ENCODE measurements around the gene CRB3.
"Not testable (repeated sequence)": the region's sequence is repeated elsewhere in the genome, so short reads cannot be mapped to it uniquely, and the experiment has no call there.

The CRB3 gene, protein sequence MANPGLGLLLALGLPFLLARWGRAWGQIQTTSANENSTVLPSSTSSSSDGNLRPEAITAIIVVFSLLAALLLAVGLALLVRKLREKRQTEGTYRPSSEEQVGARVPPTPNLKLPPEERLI

DNA sequence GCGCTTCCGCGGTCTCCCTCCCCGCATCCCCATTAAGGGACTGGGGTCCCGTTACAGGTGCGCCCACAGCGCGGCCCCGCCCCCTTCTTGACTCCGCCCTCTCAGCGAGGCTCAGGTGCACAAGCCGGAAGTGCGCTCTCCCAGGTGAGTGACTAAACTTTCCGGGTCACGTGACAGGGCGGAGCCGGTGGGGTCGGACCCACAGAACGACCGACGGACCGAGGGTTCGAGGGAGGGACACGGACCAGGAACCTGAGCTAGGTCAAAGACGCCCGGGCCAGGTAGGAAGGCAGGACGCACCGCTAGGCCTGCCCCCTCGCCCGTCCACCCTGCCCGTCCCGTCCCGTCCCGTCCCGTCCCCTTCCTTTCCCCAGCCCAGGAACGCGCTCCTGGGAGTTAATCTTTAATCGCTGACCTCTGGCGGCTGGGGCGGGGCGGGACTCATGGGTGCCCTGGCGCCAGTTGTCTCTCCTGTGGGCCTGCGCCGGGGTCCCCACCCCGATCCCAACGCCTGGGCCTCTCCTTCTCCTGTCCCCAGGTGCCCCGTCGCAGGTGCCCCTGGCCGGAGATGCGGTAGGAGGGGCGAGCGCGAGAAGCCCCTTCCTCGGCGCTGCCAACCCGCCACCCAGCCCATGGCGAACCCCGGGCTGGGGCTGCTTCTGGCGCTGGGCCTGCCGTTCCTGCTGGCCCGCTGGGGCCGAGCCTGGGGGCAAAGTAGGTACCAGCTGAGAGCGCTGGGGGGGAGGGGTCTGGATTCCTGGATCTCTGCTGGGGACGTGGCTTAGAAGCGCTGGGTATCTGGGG, at the start of gene CRB3:
Gene CRB3 (plus strand): TSS at position 202 of the 804 bp plus-strand sequence. CDS start 431 bp downstream, at position 633.
- peak in 1 of 2 donors; percentile 11 for DNase-seq

DNA sequence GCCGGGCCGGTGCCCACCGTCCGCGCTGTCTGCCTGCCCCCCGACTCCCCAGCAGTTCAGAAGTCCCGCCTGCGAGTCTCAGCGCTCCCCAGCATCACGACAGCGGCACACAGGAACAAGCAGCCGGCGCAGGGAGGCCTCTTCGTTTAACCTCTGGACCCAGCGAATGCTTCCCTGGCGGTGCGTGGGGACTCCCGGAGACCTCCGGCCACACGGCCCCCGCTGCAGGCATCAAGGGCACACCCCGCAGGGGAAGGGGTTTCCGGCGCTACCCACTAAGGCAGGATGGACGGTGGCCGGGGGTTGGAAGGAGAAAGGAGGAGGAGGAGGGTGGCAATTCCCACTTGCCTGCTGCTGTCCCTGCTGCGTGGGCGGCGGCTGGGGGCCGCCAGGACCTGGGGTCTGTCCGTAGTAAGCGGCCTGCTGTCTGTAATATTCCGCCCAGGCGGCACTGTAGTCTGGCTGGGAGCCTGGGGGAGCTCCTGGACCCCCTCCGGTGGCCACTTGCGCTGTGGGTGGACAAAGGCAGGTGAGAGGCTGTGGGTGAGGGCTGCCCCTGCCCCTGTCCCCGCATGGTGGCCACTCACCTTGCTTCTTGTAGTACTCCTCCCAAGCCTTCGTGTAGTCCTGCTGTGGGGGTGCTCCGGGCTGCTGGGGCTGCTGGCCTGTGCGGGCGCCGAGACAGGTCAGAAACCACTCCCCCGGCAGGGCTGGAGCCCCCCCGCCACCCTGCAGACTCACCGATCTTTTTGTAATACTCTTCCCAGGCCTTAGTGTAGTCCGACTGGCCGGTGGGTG, 49.1 kb upstream of the CRB3 start:
- DNase-seq: no peak

DNA sequence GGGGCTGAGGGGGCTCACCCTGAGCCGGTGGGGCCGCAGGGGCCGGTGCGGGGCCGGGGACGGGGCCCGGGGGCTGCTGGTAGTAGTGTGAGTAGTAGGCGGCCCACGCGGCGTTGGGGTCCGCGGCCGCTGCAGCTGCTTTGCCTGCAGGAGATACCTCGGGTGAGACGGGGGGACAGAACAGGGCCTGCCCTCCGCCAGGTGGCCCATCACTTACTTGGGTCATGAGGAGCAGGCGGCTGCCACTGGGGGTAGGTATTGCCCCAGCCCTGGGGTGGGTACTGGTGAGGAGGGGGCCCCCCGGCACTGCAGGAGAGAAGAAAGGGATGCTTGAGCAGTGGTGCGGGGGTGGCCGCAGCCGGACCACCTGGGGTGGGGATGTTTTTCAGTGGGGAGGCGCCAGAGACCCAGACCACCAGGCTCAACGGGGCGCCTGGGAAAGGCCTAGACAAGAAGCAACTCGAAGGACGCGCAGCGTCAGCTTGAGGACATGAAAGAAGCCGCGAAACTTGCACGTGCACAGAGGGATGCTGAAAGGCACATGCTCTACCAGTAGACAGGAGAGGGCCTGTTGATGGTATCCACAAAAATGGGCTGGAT, 48.4 kb upstream of the CRB3 start:
- no peak for DNase-seq

DNA sequence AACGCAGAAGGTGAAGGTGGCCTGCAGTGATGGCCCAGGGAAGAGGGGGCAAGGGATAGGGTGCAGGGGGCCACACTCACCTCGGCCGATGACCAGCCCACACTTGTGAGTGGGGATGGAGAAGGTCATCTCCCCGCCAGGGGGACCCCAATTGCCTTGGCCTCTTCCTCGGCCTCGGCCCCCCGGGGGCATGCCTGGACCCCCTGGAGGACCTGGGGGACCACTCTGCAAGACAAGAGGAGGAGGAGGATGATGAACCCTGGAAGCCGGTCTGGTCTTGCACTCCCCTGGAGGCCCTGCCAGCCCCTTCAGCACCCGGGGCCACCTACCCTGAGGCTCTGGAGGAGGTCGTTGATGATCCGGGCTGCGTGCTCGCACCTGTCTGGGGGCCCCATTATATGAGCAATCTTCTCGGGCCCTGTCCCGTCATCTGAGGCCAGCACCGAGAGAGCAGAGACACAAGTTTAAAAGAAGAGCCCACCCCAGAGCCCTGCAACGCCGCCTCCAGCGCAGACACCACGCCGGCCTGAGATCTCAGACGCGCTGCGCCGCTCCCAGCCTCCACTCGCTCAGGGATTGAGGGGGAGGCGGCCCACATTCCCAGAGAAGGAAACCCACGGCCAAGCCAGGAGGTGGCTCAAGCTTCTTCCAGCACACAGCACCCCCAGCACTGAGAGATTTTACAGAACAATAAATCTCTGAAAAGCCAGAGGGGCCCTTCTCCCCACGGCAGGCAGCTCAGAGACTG, 47.2 kb upstream of the CRB3 start:
- no peak for DNase-seq

DNA sequence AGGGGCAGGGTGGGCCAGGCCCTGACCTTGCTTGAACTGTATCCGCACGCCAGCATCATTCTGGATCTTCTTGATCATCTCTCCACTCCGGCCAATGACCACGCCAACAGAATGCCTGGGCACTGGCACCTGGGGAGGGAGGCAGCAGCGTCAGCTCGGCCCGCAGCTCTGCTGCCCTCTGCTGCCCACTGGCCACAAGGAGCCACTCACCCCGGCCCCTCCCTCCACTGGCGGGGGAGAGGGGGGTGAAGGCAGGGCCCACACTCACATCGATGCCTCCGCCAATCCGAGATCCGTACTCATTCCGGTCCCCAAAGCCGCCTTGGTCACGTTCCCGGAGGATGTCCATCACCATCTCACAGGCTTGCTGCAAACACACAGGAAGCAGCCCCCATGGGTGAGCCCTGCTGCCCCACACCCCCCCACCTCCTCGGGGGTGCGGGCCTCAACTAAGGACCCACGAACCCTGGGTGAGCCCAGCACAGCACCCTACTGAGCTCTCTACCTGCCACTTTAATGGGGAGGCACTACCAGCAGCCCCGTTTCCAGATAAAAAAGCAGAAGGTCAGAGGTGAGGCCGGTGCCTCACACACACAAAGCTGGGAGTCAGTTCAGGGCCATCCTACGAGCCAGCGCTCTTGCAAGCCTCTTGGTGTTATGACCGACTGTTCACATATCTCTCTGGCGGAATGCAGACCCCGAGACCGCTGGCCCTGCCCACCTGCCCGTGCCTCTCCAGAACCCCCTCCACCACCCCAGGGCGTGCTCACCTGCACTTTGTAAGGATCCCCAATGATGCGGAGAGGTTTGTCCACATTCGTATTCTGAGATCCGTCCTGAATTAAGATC, 46.1 kb upstream of the CRB3 start:
- DNase-seq: no peak

DNA sequence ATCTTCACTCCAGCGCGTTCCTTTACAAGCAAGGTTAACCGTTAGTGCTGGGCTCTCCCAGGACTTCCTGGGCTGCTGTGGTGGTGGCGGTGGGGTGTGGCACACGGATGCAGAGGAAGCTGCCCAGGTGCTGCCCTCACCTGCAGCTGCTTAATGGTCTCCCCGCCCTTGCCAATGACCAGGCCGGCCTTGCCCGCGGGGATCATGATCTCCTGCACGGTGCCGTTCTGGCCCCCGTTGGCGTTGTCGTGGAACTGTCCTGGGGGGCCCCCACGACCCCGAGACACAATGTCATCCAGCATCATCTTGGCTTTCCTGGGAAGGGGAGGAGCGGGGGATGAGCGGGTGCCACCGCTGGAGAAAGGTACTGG, 45.5 kb upstream of the CRB3 start:
- DNase-seq: no peak

DNA sequence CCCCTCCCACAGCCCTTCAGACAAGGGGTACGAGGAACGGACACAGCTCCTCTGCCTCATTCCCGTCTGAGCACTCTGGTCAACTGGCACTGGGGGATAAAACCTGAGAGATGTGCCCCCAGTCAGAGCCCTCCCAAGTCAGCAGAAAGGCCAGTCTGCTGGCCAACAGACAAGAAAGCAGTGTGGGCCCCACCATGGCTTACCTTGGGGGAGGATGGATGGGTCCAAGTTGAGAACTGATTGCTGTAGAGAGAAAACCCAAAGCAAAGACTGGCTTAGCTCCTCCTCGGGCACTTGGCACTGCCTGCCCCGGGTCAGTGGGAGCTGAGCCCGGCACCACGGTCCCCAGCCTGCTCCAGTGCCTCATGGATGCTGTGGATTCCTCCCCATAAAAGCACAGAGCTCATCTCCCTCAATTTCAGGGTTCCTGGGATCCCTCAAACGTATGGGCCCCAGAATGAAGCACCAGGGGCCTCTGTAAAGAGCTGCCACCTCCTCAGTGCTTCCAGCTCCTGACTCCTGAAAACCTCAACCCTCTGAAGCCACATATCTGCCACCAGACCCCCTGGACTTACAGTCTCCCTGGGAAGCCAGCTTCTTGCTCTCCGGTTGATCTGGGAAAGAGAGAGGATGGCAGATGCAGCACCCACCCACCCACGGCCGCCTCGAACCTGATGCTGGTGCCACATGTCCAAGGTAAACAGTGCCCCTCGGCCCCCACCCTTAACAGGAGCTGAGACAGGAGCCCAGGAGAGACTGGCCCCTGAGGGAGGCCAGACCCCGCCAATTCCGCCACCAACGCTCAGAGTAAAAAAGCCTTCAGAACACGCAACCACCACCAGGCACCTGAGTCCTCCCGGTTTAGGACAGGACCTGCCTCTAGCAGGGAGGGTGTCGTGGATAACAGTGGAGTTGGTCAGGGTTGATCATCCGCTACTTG, 42.7 kb upstream of the CRB3 start:
- no peak for DNase-seq

DNA sequence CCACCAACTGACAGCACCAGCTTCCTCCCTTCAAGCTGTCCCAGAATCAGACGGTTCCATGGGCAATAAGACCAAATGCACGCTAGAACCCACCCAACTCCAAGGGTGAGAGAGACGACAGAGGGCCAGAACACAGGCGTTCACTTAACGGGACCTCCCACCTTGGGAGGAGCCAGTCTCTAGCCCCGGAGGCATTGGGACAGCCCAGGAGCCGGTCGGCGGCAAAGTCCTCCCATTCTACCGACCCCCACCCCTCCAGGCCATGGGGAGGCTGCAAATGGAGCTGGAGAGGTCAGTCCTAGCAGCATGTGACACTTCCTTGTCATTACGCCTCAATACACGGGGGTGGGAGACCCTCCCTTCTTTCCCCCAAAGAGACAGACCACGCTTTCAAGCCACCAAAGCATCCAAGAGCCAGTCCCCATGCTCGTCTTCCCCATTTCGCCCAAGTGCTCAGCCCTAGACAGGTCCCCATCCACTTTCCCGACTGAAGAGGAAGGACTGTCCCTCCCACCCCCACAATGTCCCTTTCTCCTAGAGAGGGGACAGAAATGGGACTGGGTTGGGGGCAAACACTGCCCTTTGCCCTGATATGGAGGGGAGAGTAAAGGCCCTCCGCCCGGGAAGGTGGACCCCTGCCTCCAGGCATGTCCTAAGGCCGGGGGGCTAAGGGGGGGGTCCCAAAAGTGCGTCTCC, 40.4 kb upstream of the CRB3 start:
- DNase-seq: peak; percentile 28 to 39

DNA sequence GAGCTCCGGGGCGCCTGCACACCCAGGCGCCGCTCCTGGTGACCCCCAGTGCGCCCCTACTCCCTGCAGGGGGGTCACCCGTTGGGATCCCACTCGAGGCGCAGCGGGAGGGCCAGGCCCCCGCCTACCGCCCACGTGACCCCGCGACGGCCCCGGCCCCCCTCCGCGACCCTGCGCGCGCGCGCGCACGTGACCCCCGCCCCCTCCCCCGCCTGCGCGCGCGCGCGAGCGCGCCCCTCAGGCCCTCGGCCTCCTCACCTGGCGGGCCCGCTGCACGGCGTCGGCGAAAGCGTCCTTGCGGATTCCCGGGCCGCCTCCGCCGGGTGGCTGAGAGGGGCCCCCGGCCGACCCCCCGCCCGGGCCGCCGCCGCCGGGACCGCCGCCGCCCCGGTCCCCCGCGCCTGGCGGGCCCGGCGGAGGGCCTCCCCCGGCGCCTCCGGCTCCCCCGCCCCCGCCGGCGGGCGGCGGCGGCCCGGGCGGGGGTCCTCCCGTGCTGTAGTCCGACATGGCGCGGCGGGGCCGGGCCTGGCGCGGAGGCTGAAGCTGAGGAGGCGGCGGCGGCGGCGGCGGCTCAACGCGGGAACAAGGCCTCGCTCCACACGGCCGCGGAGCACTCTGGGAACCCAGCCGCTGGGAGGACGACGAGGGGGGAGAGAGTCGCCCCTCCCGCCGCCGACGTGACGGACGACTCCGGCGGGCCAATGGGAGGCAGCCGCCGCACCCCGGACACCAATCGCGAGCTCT, 39.7 kb upstream of the CRB3 start, which contains the start of gene KHSRP:
Gene KHSRP (minus strand): TSS at position 617 of the 744 bp plus-strand sequence. CDS start 110 bp downstream, at position 507.
- DNase-seq: peak in 1 of 2 donors; percentile 32

DNA sequence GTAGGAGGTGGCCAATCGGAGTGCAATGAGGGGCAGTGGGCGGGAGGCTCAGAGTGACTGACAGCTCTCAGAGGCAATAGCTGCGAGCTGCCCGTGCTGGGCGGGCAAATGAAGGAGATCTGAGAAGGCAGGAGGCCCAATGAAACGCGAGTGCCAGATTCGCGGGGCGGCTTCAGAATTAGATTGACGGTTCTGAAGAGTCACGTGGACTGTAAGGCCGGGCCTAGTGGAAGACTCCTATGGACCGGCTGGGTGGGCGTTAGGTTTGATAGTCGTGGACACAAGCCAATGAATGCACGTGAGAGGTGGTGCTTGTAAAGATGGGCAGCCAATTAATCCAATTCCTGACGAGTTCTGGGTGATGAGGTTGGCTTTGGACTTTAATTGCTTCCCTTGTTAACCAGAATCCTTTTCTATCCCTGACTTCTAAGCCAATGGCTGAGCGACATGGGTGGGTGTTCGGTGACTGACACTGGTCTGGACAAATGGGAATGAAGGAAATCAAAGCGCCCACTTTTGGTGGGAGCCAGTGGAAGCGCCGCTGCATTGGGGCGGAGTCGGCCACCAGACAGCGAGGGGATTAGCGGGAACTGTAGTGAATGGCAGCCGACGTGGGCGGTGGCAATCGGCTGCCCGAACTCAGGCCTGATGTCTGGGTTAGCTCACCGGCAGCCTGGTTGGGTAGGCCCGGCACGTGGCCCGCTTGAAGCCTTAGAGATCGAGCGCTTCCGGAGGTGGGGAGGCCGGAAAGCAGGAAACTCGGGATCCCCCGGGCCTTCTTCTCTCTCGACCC, 38.9 kb upstream of the CRB3 start:
- peak; percentile 97 for DNase-seq

DNA sequence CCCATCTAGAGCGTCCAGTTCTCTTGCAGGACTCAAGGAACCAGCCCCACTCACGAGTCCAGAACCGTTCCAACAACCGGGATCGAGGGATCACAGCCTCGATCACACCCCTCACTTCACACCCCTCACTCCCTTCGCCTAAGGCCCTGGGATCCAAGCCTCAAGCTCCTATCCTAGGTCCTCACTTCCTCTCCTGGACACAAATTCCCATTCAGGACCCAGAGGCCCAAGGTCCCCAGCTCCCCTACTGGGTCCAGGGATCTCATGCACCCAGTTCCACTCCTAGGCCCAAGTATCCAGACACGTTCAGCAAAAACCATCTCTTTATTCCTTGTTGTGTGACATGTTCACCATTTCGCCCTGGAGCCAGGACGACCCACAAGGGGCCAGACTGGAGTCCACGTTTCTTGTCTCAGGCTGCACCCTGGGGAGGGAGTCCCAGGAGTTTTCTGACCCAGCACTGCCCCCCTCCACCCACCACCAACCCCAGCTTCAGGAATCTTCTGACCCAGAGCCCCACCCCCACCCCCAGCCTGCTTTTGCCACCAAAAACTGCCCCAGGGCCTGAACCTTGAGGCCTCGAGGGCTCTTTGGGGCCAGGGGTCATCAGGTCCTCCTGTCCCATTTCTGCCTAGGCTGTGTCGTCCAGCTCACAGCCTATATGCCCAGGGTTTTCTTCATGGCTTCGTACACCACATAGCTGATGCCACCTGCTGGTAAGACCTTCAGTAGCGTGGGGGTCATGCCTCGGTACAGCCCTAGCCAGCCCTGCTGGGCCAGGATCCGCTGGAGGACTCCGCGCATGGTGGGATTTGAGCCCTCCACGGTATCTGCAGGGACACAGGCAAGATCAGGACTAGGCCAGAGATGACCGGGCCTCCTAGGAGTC, 38.1 kb upstream of the CRB3 start:
- no peak for DNase-seq

DNA sequence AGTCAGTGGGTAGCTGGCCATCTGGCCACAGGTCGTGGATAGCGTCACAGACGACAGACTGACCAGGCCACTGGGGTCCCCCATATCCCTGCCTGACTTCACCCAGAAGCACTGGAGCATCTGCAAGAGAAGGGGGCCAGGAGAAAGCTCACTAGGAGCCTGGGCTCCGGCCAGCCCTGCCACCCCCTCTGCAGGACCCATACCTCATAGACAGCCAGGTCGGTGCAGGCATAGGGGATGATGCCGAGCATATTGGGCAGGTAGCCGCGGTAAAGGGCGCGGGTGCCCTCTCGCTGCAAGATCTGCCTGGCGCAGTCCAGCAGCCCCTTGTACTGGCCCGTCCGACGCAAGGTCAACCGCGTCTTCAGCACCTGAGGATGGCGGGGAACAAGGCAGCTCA, 36.9 kb upstream of the CRB3 start:
- DNase-seq: no peak

DNA sequence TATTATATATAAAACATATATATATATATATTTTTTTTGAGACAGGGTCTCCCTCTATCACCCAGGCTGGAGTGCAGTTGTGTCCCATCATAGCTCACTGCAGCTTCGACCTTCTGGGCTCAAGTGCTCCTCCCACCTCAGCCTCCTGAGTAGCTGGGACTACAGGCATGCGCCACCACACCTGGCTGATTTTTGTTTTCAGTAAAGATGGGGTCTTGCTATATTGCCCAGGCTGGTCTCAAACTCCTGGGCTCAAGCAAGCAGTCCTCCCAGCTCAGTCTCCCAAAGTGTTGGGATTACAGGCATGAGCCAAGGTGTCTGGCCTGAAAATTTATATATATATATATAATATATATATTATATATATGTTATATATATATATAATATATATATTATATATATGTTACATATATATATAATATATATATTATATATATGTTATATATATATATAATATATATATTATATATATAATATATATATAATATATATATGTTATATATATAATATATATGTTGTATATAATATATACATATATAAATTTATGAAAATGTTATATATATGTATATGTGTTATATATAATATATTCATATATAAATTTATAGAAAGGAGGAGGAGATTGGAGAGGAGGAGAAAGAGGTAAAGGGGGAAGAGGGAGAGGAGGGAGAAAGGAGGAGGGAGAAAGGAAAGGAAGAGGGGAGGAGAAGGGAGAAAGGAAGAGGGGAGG, 35.2 kb upstream of the CRB3 start:
- DNase-seq: not testable (repeated sequence)

DNA sequence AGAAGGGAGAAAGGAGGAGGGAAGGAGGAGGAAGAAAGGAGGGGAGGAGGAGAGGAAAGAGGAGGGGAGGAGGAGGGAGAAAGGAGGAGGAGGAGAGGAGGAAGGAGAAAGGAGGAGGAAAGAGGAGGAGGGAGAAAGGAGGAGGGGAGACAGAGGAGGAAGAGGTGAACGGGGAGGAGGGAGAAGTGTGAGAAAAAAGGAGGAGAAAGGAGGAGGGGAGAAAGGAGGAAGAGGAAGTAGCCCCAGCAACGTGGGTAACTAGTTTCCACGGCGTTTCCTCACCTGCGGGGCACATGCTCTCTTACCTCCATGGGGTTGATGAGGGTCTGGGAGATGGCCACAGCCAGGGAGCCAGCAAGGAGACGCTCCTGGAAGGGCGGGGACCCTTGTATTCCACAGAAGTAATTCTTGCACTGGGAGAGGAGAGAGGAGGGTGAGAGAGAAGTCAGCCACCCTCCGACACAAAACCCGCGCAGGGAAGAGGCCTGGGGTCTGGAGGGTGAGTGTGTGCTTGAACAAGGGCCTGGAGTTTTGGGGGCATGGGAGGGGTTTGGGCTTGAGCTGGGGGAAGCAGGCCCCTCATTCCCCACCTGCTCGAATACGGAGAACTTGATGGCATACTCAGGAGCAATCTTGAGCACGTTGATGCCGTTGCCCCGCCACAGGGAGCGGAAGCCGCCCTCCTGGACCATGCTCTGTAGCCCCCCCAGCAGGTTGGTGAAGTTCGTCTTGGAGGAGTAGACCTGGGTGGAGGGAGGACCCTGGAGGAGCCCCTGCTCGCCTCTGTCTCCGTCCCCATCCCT, 34.5 kb upstream of the CRB3 start:
- no peak for DNase-seq

DNA sequence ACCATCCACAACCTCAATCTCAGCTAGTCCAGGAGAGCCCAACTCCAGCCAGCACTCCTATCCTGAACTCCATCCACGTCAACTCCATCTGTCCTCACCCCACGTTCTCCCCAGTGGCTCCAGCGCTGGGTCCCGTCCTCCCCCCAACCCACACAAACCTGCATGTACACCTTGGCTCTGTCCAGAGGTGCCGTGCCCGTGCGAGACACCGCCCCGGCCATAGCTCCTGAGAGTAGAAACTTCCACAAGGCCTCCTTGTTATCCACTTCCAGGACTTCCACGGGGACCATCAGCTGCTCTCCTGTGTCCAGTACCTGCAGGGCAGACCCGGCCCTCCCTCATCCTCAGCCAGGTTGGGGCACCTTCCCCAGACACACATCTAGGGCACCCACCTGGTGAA, 32.2 kb upstream of the CRB3 start:
- no peak for DNase-seq

DNA sequence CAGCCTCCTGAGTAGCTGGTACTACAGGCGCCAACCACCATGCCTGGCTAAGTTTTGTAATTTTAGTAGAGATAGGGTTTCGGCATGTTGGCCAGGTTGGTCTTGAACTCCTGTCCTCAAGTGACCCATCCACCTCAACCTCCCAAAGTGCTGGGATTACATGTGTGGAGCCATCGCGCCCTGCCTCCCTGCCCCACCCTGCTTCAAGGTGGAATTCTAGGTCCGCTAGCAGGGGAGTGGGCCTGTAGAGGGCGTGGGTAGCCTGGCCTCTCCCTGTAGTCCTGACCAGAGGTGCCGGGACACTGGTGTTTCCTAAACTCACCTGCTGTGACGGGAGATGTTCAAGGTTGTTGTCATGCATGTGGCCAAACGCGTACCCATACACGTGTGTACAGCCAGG, 30.9 kb upstream of the CRB3 start:
- DNase-seq: no peak
